Fibroblast of skin of back (primary cell): ENCODE data around the gene GAL3ST2.
"Not testable (repeated sequence)": the region's sequence is repeated elsewhere in the genome, so short reads cannot be mapped to it uniquely, and the experiment has no call there.

Experiments used
- DNase-seq: peaks from one replicate; pipeline ENCODE4 v3.0.0-alpha.2; 2013

Gene GAL3ST2

GRCh38 chr2:241810307-241811200 lies 33.9 kb downstream of the GAL3ST2 start:
- DNase-seq = no peak

GRCh38 chr2:241811201-241811951 lies 34.8 kb downstream of the GAL3ST2 start:
- no peak for DNase-seq

- DNase-seq = no peak
These were observed 35.5 kb downstream of the GAL3ST2 start for GRCh38 chr2:241811952-241812729.

GRCh38 chr2:241812730-241813643 lies 36.4 kb downstream of the GAL3ST2 start:
- DNase-seq = no peak

- DNase-seq = no peak
These were observed 37.2 kb downstream of the GAL3ST2 start for GRCh38 chr2:241813644-241814392.

GRCh38 chr2:241814393-241814642 lies 37.7 kb downstream of the GAL3ST2 start:
- no peak for DNase-seq

GRCh38 chr2:241814643-241815476 lies 38.2 kb downstream of the GAL3ST2 start:
- no peak for DNase-seq

GRCh38 chr2:241815477-241816430 lies 39.1 kb downstream of the GAL3ST2 start:
- no peak for DNase-seq

GRCh38 chr2:241816431-241817121 lies 40.0 kb downstream of the GAL3ST2 start:
- DNase-seq = no peak

- no peak for DNase-seq
These were observed 40.7 kb downstream of the GAL3ST2 start for GRCh38 chr2:241817126-241817820.

GRCh38 chr2:241817821-241818215 lies 41.2 kb downstream of the GAL3ST2 start:
- DNase-seq = not testable (repeated sequence)

GRCh38 chr2:241818229-241818942 lies 41.8 kb downstream of the GAL3ST2 start:
- no peak for DNase-seq

GRCh38 chr2:241818943-241819270 lies 42.3 kb downstream of the GAL3ST2 start:
- DNase-seq = no peak

GRCh38 chr2:241819947-241820624 lies 43.5 kb downstream of the GAL3ST2 start:
- not testable (repeated sequence) for DNase-seq

- DNase-seq = no peak
These were observed 44.2 kb downstream of the GAL3ST2 start for GRCh38 chr2:241820625-241821384.
